H9 (cell line): ENCODE measurements around the gene DIAPH3. TPM values are rescaled to one million over a fixed set of nuclear protein-coding genes. Genes with fewer than 3 reads are reported as not detected.
"Not testable (repeated sequence)": the region's sequence is repeated elsewhere in the genome, so short reads cannot be mapped to it uniquely, and the experiment has no call there.

ENCODE experiments used
- DNase-seq: peaks from one replicate; pipeline ENCODE4 v3.0.0-alpha.2; 2017
- H2AFZ ChIP-seq: one replicate; pipeline ENCODE4 v1.6.1; 2013; ENCODE audit warnings: mild to moderate bottlenecking, low read length, control low read depth, moderate library complexity
- H2AK5ac ChIP-seq: 2 replicates; pipeline ENCODE4 v1.6.1; 2013; ENCODE audit warnings: low read length, control low read depth, mixed read lengths; ENCODE audit not compliant: insufficient read length
- H2BK120ac ChIP-seq: one replicate; pipeline ENCODE4 v1.6.1; 2013; ENCODE audit warnings: low read depth, mild to moderate bottlenecking, low read length, control low read depth, inconsistent platforms; ENCODE audit not compliant: poor library complexity, severe bottlenecking
- H2BK12ac ChIP-seq: 2 replicates; pipeline ENCODE4 v1.6.1; 2013; ENCODE audit warnings: low read length, control low read depth, mixed read lengths, low read depth; ENCODE audit not compliant: insufficient read length
- H2BK15ac ChIP-seq: 2 replicates; pipeline ENCODE4 v1.6.1; 2013; ENCODE audit warnings: low read depth, low read length, control low read depth
- H2BK20ac ChIP-seq: one replicate; pipeline ENCODE4 v1.6.1; 2013; ENCODE audit warnings: low read depth, mild to moderate bottlenecking, low read length, control low read depth, inconsistent platforms; ENCODE audit not compliant: poor library complexity, severe bottlenecking
- H2BK5ac ChIP-seq: 2 replicates; pipeline ENCODE4 v1.6.1; 2013; ENCODE audit warnings: low read length, control low read depth, mixed read lengths; ENCODE audit not compliant: insufficient read length
- H3K14ac ChIP-seq: 2 replicates; pipeline ENCODE4 v1.6.1; 2013; ENCODE audit warnings: low read length, control low read depth; ENCODE audit not compliant: insufficient read depth
- H3K18ac ChIP-seq: 2 replicates; pipeline ENCODE4 v1.6.1; 2013; ENCODE audit warnings: low read depth, mild to moderate bottlenecking, mixed read lengths, low read length, control low read depth; ENCODE audit not compliant: insufficient read length
- H3K23ac ChIP-seq: 2 replicates; pipeline ENCODE4 v1.6.1; 2013; ENCODE audit warnings: low read length, control low read depth, mixed read lengths, low read depth; ENCODE audit not compliant: insufficient read length
- H3K23me2 ChIP-seq: 2 replicates; pipeline ENCODE4 v1.6.1; 2013; ENCODE audit warnings: low read depth, mild to moderate bottlenecking, mixed read lengths, low read length, control low read depth; ENCODE audit not compliant: insufficient read length, poor library complexity, severe bottlenecking
- H3K27ac ChIP-seq: 2 replicates; pipeline ENCODE4 v1.5.1; 2013; ENCODE audit warnings: low read length, control low read depth, mixed read lengths, low read depth; ENCODE audit not compliant: insufficient read length
- H3K27me3 ChIP-seq: 2 replicates; pipeline ENCODE4 v1.6.1; 2013; ENCODE audit warnings: low read length, control low read depth, inconsistent platforms; ENCODE audit not compliant: insufficient read depth
- H3K4ac ChIP-seq: 2 replicates; pipeline ENCODE4 v1.6.1; 2013; ENCODE audit warnings: low read depth, mild to moderate bottlenecking, control low read depth, inconsistent platforms, low read length, moderate library complexity
- H3K4me1 ChIP-seq: 2 replicates; pipeline ENCODE4 v1.6.1; 2013; ENCODE audit warnings: low read length, control low read depth, inconsistent platforms; ENCODE audit not compliant: insufficient read depth
- H3K4me2 ChIP-seq: 2 replicates; pipeline ENCODE4 v1.6.1; 2013; ENCODE audit warnings: low read length, control low read depth, mixed read lengths; ENCODE audit not compliant: insufficient read length, insufficient read depth
- H3K56ac ChIP-seq: 2 replicates; pipeline ENCODE4 v1.6.1; 2013; ENCODE audit warnings: low read depth, mild to moderate bottlenecking, mixed read lengths, low read length, control low read depth; ENCODE audit not compliant: insufficient read length
- H3K79me1 ChIP-seq: 2 replicates; pipeline ENCODE4 v1.6.1; 2013; ENCODE audit warnings: low read depth, mild to moderate bottlenecking, moderate library complexity, low read length, control low read depth, inconsistent platforms; ENCODE audit not compliant: insufficient read depth, poor library complexity, severe bottlenecking
- H3K79me2 ChIP-seq: 2 replicates; pipeline ENCODE4 v1.6.1; 2013; ENCODE audit warnings: low read length, control low read depth, inconsistent platforms; ENCODE audit not compliant: insufficient read depth
- H3K9ac ChIP-seq: 2 replicates; pipeline ENCODE4 v1.6.1; 2013; ENCODE audit warnings: low read length, control low read depth, mixed read lengths; ENCODE audit not compliant: insufficient read length; ENCODE audit errors: extremely low read depth
- H3K9me3 ChIP-seq: one replicate; pipeline ENCODE4 v1.6.1; 2013; ENCODE audit warnings: low read depth, low read length, inconsistent platforms; ENCODE audit not compliant: control insufficient read depth
- H3T11ph ChIP-seq: one replicate; pipeline ENCODE4 v1.6.1; 2013; ENCODE audit warnings: mild to moderate bottlenecking, low read length, control low read depth, inconsistent platforms
- H4K20me1 ChIP-seq: one replicate; pipeline ENCODE4 v1.6.1; 2013; ENCODE audit not compliant: control insufficient read depth, insufficient read length, insufficient read depth
- H4K5ac ChIP-seq: 2 replicates; pipeline ENCODE4 v1.6.1; 2013; ENCODE audit warnings: low read depth, mild to moderate bottlenecking, mixed read lengths, low read length, control low read depth; ENCODE audit not compliant: insufficient read length
- H4K8ac ChIP-seq: replicated peaks from 2 replicates; pipeline ENCODE4 v1.6.1; 2013; ENCODE audit warnings: low read length, control low read depth, mixed read lengths, low read depth; ENCODE audit not compliant: insufficient read length
- H4K91ac ChIP-seq: 2 replicates; pipeline ENCODE4 v1.6.1; 2013; ENCODE audit warnings: low read depth, mild to moderate bottlenecking, moderate library complexity, mixed read lengths, low read length, control low read depth; ENCODE audit not compliant: insufficient read length
- H3K27ac Mint-ChIP-seq, 3 experiments: 2 replicates in 2 of 3; 3 replicates in 1 of 3; pipeline ENCODE4 v1.8.0; 2020 to 2021; ENCODE audit warnings: mixed read lengths in 3 of 3, mild to moderate bottlenecking in 1 of 3, moderate library complexity in 1 of 3
- H3K27me3 Mint-ChIP-seq: 2 replicates; pipeline ENCODE4 v1.8.0; 2021; ENCODE audit warnings: low read depth, mild to moderate bottlenecking, moderate library complexity, mixed read lengths
- H3K36me3 Mint-ChIP-seq, 3 experiments: 2 replicates in 2 of 3; 3 replicates in 1 of 3; pipeline ENCODE4 v1.8.0; 2020 to 2021; ENCODE audit warnings: low read depth in 3 of 3, mixed read lengths in 3 of 3; ENCODE audit not compliant: insufficient read depth in 1 of 3
- H3K4me1 Mint-ChIP-seq, 2 experiments: 2 replicates each; pipeline ENCODE4 v1.8.0; 2020; ENCODE audit warnings: mixed read lengths in 2 of 2
- H3K4me3 Mint-ChIP-seq, 2 experiments: 2 replicates in 1 of 2; 3 replicates in 1 of 2; pipeline ENCODE4 v1.8.0; 2020 to 2021; ENCODE audit warnings: mild to moderate bottlenecking in 2 of 2, mixed read lengths in 2 of 2, moderate library complexity in 1 of 2
- H3K9me3 Mint-ChIP-seq, 2 experiments: 2 replicates in 1 of 2; 3 replicates in 1 of 2; pipeline ENCODE4 v1.8.0; 2020; ENCODE audit warnings: mild to moderate bottlenecking in 2 of 2, mixed read lengths in 2 of 2, moderate library complexity in 1 of 2
- WGBS: extraction: QIAGEN DNeasy Blood & Tissue Kit; methylation state at CpG from one replicate; pipeline ENCODE4 v1.1.7; 2013; ENCODE audit warnings: missing lambda C conversion rate, low lambda C conversion rate, mixed read lengths; ENCODE audit not compliant: insufficient read length; ENCODE audit errors: extremely low coverage; 5-methylcytosine and 5-hydroxymethylcytosine counted together
- total RNA-seq: library from RNA; stranded (reverse); gene quantifications from 2 replicates; pipeline ENCODE4 v1.2.1, GENCODE V29; 2021
- TF ChIP-seq, protein P1 (sequence below): fragments of 200-600 bp; sonication (generic); conservative IDR thresholded peaks from 3 replicates; pipeline ENCODE4 v1.8.0; 2021; ENCODE audit warnings: antibody characterized with exemption, mild to moderate bottlenecking

DIAPH3 gene
- total RNA-seq, 1 experiment from 2014 or later: 23.1 TPM

DNA sequence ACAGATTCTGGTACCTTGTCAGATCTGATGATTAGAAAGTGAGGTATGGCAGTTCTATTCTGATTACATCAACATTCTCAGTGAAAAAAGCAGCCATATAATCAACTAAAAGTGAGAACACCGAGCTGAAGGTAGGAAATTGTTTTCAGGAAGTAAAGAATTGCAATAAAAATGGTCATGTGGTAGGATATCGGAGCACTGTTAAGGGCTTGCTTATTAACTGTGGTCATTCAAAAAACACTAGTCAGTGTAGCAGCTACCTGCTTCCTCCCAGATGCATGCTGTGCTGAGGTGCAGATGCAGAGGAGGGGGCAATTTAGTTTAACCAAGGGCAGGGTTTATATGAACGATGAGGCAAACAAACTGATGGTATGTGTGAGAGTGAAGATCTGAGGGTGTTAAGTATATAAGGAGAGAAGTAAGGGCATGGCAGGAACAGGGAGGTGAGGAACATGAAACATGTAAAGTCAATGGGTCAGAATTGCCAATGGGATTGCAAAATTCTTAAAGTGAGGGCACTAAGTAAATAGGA, 111.9 kb downstream of the DIAPH3 start:
- H3K27me3 Mint-ChIP-seq: no peaks in the 10 kb centered on the region
- H3K36me3 Mint-ChIP-seq: peaks cover 0 to under 1% (median under 1%) of the 10 kb centered on the region in 3 experiments; a peak in 2 of 7 replicates

DNA sequence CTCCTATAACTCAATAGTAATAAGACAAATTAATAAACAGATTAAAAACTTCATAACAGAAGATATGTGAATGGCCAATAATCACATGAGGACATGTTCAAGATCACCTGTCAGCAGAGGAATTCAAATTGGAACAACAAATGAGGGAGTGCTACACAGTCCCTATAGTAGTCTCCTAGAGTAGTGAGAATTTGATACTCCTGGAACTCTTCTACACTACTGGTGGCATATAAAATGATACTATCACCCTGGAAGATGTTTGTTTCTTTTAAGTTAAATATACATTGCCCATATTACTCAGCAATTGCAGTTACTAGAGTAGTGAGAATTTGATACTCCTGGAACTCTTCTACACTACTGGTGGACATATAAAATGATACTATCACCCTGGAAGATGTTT, 115.4 kb downstream of the DIAPH3 start:
- not testable (repeated sequence) for H4K8ac ChIP-seq, H2BK20ac ChIP-seq, H3K9me3 ChIP-seq, H4K91ac ChIP-seq, H2BK120ac ChIP-seq, H2BK15ac ChIP-seq, H3K4me1 ChIP-seq, H4K5ac ChIP-seq, H3K14ac ChIP-seq, DNase-seq, H2AK5ac ChIP-seq, H3K9ac ChIP-seq, H2BK12ac ChIP-seq, H3K56ac ChIP-seq, H3K4me2 ChIP-seq, H3K9me3 Mint-ChIP-seq, H3K27me3 ChIP-seq, H3K23me2 ChIP-seq, H3K79me2 ChIP-seq, H2BK5ac ChIP-seq, H3K18ac ChIP-seq, H4K20me1 ChIP-seq, H2AFZ ChIP-seq, H3K4me3 Mint-ChIP-seq, H3K27ac Mint-ChIP-seq, H3K27ac ChIP-seq, H3K27me3 Mint-ChIP-seq, H3T11ph ChIP-seq, H3K23ac ChIP-seq, H3K4ac ChIP-seq, H3K79me1 ChIP-seq
- peaks cover 9 to 18% (median 9%) of the 10 kb centered on the region in 3 experiments; a peak in 6 of 7 replicates for H3K36me3 Mint-ChIP-seq
- H3K4me1 Mint-ChIP-seq: peaks cover 8 to 12% of the 10 kb centered on the region in 2 experiments

More for the DNA sequence above, 111.9 kb downstream of the DIAPH3 start:
- Histone ChIP-seq H3K56ac (no peak overlapping the region), H3K14ac (no peak overlapping the region), H3K79me2 (no peaks in the 10 kb centered on the region), H2AFZ (no peak overlapping the region), H3T11ph (no peak overlapping the region), H2BK12ac (no peak overlapping the region), H3K18ac (no peak overlapping the region), H2BK15ac (no peak overlapping the region), H2BK5ac (no peak overlapping the region), H3K9ac (no peak overlapping the region), H4K8ac (no peak overlapping the region), H2BK20ac (no peak overlapping the region), H2BK120ac (no peak overlapping the region), H3K79me1 (no peaks in the 10 kb centered on the region), H3K23ac (no peak overlapping the region), H3K4ac (no peak overlapping the region), H4K91ac (no peak overlapping the region), H3K9me3 (no peaks in the 10 kb centered on the region), H4K5ac (no peak overlapping the region), H3K27ac (no peak overlapping the region), H3K4me2 (no peak overlapping the region), H3K23me2 (no peaks in the 10 kb centered on the region), H3K27me3 (no peaks in the 10 kb centered on the region), H2AK5ac (no peak overlapping the region), H4K20me1 (no peaks in the 10 kb centered on the region), H3K4me1 (no peaks in the 10 kb centered on the region)
- peaks cover 5 to 6% of the 10 kb centered on the region in 2 experiments; a peak in 3 of 4 replicates for H3K4me1 Mint-ChIP-seq
- no peaks in the 10 kb centered on the region for H3K9me3 Mint-ChIP-seq
- no CpG with 5 or more reads among the region's 3 CpGs for WGBS
- H3K4me3 Mint-ChIP-seq: no peak overlapping the region
- no peak overlapping the region; a peak in 1 of 7 replicates for H3K27ac Mint-ChIP-seq
- DNase-seq: no peak
- TF ChIP-seq, protein P1, sequence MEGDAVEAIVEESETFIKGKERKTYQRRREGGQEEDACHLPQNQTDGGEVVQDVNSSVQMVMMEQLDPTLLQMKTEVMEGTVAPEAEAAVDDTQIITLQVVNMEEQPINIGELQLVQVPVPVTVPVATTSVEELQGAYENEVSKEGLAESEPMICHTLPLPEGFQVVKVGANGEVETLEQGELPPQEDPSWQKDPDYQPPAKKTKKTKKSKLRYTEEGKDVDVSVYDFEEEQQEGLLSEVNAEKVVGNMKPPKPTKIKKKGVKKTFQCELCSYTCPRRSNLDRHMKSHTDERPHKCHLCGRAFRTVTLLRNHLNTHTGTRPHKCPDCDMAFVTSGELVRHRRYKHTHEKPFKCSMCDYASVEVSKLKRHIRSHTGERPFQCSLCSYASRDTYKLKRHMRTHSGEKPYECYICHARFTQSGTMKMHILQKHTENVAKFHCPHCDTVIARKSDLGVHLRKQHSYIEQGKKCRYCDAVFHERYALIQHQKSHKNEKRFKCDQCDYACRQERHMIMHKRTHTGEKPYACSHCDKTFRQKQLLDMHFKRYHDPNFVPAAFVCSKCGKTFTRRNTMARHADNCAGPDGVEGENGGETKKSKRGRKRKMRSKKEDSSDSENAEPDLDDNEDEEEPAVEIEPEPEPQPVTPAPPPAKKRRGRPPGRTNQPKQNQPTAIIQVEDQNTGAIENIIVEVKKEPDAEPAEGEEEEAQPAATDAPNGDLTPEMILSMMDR: no peak
